HepG2 (cell line): Measurements from ENCODE around the gene PDK2. TPM values are rescaled to one million over a fixed set of nuclear protein-coding genes. Genes with fewer than 3 reads are reported as not detected.
A peak's percentile ranks its signal among the peaks of the same experiment; 100 is the strongest.

Experiments used
- HOXA3 ChIP-seq: sonication (generic); formaldehyde crosslinking; IDR thresholded peaks from 2 replicates; pipeline ENCODE4 v1.5.0; 2020; ENCODE audit warnings: missing genetic modification reagents
- KLF16 ChIP-seq, 2 experiments: sonication (generic) in 1 of 2; formaldehyde crosslinking in 1 of 2; IDR thresholded peaks; 2 replicates each; pipeline versions ENCODE4 v1.6.1 to v1.8.0; 2016 to 2023; ENCODE audit warnings: missing genetic modification reagents in 2 of 2, missing compliant biosample characterization in 1 of 2
- RXRA ChIP-seq: sonication (generic); formaldehyde crosslinking; IDR thresholded peaks from 2 replicates; pipeline ENCODE4 v1.5.1; 2020; ENCODE audit warnings: missing genetic modification reagents
- SOX13 ChIP-seq, 3 experiments: fragments of 450-650 bp in 1 of 3; sonication (generic) in 1 of 3; formaldehyde crosslinking in 1 of 3; IDR thresholded peaks in 2 of 3; conservative IDR thresholded peaks in 1 of 3; 2 replicates each; pipeline versions ENCODE4 v1.5.0 to v1.6.1; 2016 to 2020; ENCODE audit warnings: antibody characterized with exemption in 1 of 3, mild to moderate bottlenecking in 1 of 3, missing compliant biosample characterization in 1 of 3, missing genetic modification reagents in 1 of 3, moderate library complexity in 1 of 3
- ZFP1 ChIP-seq: IDR thresholded peaks from 2 replicates; pipeline ENCODE4 v1.6.1; 2016
- ZNF12 ChIP-seq: sonication (generic); formaldehyde crosslinking; IDR thresholded peaks from 2 replicates; pipeline ENCODE4 v1.5.0; 2020; ENCODE audit warnings: missing genetic modification reagents
- ZNF234 ChIP-seq: sonication (generic); formaldehyde crosslinking; conservative IDR thresholded peaks from 2 replicates; pipeline ENCODE4 v1.5.1; 2020; ENCODE audit warnings: mild to moderate bottlenecking, missing genetic modification reagents
- ZNF333 ChIP-seq: sonication (generic); formaldehyde crosslinking; IDR thresholded peaks from 2 replicates; pipeline ENCODE4 v1.4.0; 2020; ENCODE audit warnings: mild to moderate bottlenecking, missing genetic modification reagents, borderline replicate concordance
- ZNF841 ChIP-seq: sonication (generic); formaldehyde crosslinking; IDR thresholded peaks from 2 replicates; pipeline ENCODE4 v1.8.1; 2023; ENCODE audit warnings: missing genetic modification reagents, borderline replicate concordance
- polyA plus RNA-seq, 8 experiments: library from polyadenylated mRNA; depleted of rRNA in 3 of 8; stranded (reverse) in 7 of 8; unstranded in 1 of 8; fragments of >200 nt; fragmentation: Illumina TruSeq in 4 of 8; extraction: Trizol in 4 of 8; gene quantifications; 2 replicates each; pipeline versions ENCODE4 v1.2.1 to v1.2.3, GENCODE V29; 2011 to 2016; ENCODE audit warnings: low read depth in 4 of 8, missing spikeins in 1 of 8, mixed read lengths in 1 of 8; ENCODE audit not compliant: insufficient read depth in 1 of 8
- total RNA-seq, 5 experiments: library from RNA; depleted of rRNA; stranded (reverse); fragments of >200 nt; fragmentation: Illumina TruSeq; extraction: Trizol; gene quantifications; 2 replicates each; pipeline ENCODE4 v1.2.3, GENCODE V29; 2016; ENCODE audit warnings: low read depth in 1 of 5
- TF ChIP-seq, protein P1 (sequence below): sonication (generic); formaldehyde crosslinking; IDR thresholded peaks from 2 replicates; pipeline ENCODE4 v1.4.0; 2020; ENCODE audit warnings: mild to moderate bottlenecking, missing genetic modification reagents, borderline replicate concordance
- TF ChIP-seq, protein P2 (sequence below): IDR thresholded peaks from 2 replicates; pipeline ENCODE4 v1.6.1; 2018; ENCODE audit warnings: missing genetic modification reagents
- TF ChIP-seq, protein P3 (sequence below): fragments of 450-650 bp; IDR thresholded peaks from 2 replicates; pipeline ENCODE4 v1.6.1; 2017
- TF ChIP-seq, protein P4 (sequence below): sonication (generic); formaldehyde crosslinking; IDR thresholded peaks from 2 replicates; pipeline ENCODE4 v1.8.1; 2022; ENCODE audit warnings: low read depth, mild to moderate bottlenecking, missing genetic modification reagents
- TF ChIP-seq, protein P5 (sequence below): sonication (generic); formaldehyde crosslinking; IDR thresholded peaks from 2 replicates; pipeline ENCODE4 v1.4.0; 2020; ENCODE audit warnings: missing genetic modification reagents, borderline replicate concordance

Gene PDK2
- total and polyA plus RNA-seq, 2 of the 13 experiments (the other 11 are each of a cell fraction or from before 2014, with no cell fraction given) = 18.5 to 59.7 TPM

DNA sequence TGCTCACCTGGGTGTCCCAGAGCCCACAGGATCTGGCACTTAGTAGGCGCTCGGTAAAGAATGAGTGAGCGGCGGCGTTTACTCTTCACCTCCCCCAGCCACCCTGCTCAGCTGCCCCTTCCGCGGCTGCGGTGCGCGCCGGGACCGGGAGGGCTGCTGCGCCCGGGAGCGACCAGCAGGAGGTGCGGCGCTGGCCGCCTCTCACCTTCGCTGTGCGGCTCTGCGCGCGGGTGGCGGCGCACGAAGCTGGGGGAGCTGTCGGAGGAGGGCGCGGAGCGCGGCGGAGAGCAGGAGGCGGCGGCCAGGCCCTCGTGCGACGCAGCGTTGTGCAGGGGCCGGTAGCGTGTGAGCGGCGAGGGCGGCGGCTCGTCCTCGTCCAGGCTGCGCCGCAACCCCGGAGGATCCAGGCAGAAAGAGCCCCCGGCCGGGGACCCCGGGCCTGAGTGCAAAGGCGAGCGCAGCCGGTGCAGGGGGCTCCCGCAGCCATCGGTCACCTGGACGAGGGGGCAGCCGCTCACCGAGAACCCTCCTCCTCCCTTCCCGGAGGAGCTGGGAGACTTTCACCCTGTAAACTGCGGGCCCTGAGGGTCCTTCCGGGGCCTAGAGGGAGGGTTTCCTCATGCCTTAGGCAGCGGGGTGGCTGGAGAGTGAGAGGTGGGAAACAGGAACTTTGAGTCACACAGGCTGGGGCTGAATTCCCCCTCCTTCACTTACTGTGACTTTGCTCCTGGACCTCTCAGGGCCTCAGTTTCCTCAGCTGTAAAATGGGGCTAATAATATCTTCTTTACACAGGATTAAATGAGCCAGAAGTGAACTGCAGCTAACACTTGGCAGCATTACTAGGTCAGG is 22.3 kb downstream of the PDK2 start (continued):
- TF ChIP-seq, protein P1, sequence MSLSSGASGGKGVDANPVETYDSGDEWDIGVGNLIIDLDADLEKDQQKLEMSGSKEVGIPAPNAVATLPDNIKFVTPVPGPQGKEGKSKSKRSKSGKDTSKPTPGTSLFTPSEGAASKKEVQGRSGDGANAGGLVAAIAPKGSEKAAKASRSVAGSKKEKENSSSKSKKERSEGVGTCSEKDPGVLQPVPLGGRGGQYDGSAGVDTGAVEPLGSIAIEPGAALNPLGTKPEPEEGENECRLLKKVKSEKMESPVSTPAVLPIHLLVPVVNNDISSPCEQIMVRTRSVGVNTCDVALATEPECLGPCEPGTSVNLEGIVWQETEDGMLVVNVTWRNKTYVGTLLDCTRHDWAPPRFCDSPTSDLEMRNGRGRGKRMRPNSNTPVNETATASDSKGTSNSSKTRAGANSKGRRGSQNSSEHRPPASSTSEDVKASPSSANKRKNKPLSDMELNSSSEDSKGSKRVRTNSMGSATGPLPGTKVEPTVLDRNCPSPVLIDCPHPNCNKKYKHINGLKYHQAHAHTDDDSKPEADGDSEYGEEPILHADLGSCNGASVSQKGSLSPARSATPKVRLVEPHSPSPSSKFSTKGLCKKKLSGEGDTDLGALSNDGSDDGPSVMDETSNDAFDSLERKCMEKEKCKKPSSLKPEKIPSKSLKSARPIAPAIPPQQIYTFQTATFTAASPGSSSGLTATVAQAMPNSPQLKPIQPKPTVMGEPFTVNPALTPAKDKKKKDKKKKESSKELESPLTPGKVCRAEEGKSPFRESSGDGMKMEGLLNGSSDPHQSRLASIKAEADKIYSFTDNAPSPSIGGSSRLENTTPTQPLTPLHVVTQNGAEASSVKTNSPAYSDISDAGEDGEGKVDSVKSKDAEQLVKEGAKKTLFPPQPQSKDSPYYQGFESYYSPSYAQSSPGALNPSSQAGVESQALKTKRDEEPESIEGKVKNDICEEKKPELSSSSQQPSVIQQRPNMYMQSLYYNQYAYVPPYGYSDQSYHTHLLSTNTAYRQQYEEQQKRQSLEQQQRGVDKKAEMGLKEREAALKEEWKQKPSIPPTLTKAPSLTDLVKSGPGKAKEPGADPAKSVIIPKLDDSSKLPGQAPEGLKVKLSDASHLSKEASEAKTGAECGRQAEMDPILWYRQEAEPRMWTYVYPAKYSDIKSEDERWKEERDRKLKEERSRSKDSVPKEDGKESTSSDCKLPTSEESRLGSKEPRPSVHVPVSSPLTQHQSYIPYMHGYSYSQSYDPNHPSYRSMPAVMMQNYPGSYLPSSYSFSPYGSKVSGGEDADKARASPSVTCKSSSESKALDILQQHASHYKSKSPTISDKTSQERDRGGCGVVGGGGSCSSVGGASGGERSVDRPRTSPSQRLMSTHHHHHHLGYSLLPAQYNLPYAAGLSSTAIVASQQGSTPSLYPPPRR (CRISPR knock-in tag) = no peak
- TF ChIP-seq, protein P2, sequence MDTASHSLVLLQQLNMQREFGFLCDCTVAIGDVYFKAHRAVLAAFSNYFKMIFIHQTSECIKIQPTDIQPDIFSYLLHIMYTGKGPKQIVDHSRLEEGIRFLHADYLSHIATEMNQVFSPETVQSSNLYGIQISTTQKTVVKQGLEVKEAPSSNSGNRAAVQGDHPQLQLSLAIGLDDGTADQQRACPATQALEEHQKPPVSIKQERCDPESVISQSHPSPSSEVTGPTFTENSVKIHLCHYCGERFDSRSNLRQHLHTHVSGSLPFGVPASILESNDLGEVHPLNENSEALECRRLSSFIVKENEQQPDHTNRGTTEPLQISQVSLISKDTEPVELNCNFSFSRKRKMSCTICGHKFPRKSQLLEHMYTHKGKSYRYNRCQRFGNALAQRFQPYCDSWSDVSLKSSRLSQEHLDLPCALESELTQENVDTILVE (CRISPR knock-in tag) = no peak
- TF ChIP-seq ZNF12 (CRISPR knock-in tag) (no peak), ZNF333 (CRISPR knock-in tag) (no peak), KLF16 (CRISPR knock-in tag; IDR thresholded peaks at IDR 0.05) (peak in 1 of 2 experiments; percentile 41; a peak in 1 of 4 replicates), SOX13 (IDR thresholded peaks at IDR 0.05) (no peak), SOX13 (CRISPR knock-in tag; conservative IDR thresholded peaks at IDR 0.05 in 1 of 2, IDR thresholded peaks at IDR 0.05 in 1 of 2) (peak in 1 of 2 experiments; percentile 8; a peak in 1 of 4 replicates), ZNF841 (CRISPR knock-in tag) (no peak), ZFP1 (CRISPR knock-in tag) (no peak), RXRA (CRISPR knock-in tag) (peak; percentile 7; the same call in 1 of the 2 replicates), HOXA3 (CRISPR knock-in tag) (peak; percentile 84), ZNF234 (CRISPR knock-in tag) (no peak)
- TF ChIP-seq, protein P3, sequence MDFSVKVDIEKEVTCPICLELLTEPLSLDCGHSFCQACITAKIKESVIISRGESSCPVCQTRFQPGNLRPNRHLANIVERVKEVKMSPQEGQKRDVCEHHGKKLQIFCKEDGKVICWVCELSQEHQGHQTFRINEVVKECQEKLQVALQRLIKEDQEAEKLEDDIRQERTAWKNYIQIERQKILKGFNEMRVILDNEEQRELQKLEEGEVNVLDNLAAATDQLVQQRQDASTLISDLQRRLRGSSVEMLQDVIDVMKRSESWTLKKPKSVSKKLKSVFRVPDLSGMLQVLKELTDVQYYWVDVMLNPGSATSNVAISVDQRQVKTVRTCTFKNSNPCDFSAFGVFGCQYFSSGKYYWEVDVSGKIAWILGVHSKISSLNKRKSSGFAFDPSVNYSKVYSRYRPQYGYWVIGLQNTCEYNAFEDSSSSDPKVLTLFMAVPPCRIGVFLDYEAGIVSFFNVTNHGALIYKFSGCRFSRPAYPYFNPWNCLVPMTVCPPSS = no peak
- TF ChIP-seq, protein P4, sequence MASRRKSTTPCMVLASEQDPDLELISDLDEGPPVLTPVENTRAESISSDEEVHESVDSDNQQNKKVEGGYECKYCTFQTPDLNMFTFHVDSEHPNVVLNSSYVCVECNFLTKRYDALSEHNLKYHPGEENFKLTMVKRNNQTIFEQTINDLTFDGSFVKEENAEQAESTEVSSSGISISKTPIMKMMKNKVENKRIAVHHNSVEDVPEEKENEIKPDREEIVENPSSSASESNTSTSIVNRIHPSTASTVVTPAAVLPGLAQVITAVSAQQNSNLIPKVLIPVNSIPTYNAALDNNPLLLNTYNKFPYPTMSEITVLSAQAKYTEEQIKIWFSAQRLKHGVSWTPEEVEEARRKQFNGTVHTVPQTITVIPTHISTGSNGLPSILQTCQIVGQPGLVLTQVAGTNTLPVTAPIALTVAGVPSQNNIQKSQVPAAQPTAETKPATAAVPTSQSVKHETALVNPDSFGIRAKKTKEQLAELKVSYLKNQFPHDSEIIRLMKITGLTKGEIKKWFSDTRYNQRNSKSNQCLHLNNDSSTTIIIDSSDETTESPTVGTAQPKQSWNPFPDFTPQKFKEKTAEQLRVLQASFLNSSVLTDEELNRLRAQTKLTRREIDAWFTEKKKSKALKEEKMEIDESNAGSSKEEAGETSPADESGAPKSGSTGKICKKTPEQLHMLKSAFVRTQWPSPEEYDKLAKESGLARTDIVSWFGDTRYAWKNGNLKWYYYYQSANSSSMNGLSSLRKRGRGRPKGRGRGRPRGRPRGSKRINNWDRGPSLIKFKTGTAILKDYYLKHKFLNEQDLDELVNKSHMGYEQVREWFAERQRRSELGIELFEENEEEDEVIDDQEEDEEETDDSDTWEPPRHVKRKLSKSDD = peak; percentile 82; the same call in 1 of the 2 replicates
- TF ChIP-seq, protein P5, sequence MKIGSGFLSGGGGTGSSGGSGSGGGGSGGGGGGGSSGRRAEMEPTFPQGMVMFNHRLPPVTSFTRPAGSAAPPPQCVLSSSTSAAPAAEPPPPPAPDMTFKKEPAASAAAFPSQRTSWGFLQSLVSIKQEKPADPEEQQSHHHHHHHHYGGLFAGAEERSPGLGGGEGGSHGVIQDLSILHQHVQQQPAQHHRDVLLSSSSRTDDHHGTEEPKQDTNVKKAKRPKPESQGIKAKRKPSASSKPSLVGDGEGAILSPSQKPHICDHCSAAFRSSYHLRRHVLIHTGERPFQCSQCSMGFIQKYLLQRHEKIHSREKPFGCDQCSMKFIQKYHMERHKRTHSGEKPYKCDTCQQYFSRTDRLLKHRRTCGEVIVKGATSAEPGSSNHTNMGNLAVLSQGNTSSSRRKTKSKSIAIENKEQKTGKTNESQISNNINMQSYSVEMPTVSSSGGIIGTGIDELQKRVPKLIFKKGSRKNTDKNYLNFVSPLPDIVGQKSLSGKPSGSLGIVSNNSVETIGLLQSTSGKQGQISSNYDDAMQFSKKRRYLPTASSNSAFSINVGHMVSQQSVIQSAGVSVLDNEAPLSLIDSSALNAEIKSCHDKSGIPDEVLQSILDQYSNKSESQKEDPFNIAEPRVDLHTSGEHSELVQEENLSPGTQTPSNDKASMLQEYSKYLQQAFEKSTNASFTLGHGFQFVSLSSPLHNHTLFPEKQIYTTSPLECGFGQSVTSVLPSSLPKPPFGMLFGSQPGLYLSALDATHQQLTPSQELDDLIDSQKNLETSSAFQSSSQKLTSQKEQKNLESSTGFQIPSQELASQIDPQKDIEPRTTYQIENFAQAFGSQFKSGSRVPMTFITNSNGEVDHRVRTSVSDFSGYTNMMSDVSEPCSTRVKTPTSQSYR = peak; percentile 77; the same call in 1 of the 2 replicates
